ENCODE data around the gene CIZ1. TPM values are rescaled to one million over a fixed set of nuclear protein-coding genes. Genes with fewer than 3 reads are reported as not detected.

The CIZ1 gene
- total and polyA plus RNA-seq, 2 of the 13 experiments (the other 11 are each of a cell fraction or from before 2014, with no cell fraction given) = 30.6 to 50.3 TPM

DNA sequence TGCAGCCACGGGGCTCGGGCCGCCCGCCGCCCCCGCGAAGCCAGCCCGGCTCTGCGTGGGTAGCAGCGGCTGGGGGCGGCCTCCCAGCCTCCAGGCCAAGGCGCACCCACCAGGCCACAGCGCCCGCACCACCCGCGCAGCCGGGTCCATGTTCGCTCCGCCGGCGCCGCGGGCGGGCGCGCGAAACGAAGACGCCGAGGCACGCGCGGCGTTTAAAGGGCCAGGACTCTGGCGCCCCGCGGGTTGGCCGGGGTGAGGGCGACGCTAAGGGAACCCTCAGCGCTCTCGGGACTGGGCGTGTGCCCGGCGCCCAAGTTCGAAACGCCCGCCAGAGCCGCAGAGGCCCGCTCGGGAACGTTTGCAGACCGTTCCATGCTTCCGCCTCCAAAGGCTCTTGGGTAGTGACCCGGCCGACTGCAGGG lies 63.8 kb downstream of the CIZ1 start, which contains the start of gene PTGES2:
PTGES2 (minus strand) TSS at position 162 of the 422 bp plus-strand sequence; CDS start at position 150, 12 bp downstream.
- in situ Hi-C loops (cut with HindIII; ENCODE audit: extremely low pct_ligation_motif_present, low pct_unique_long_range_greater_than_20kb) (no loop called here), intact Hi-C loops (cut with micrococcal nuclease; ENCODE audit: unreplicated experiment) (loop anchor here (1.0 kb wide), 1 partner anchor 10 kb away; no protein-coding TSS in a partner anchor)
- Histone ChIP-seq H3K36me3 (replicated peaks in 1 of 2; ENCODE audit: control insufficient read depth in 1 of 2, insufficient read depth in 2 of 2, low read length in 2 of 2) (peaks cover 3 to 20% of the 10 kb centered on the region in 2 experiments; a peak in 3 of 5 replicates), H3K4me2 (ENCODE audit: low read depth, low read length) (peak within 1 kb of the TSS; percentile 87), H3K27me3 (ENCODE audit: control insufficient read depth in 1 of 2, insufficient read depth in 2 of 2, low read length in 2 of 2) (no peaks in the 10 kb centered on the region), H3K27ac (ENCODE audit: extremely low read length, insufficient read depth, low read length) (peak within 1 kb of the TSS; percentile 99), H3K79me2 (ENCODE audit: insufficient read depth, low read length) (peaks cover 23% of the 10 kb centered on the region), H3K4me1 (ENCODE audit: insufficient read depth, low read length) (peaks cover 50% of the 10 kb centered on the region), H4K20me1 (ENCODE audit: insufficient read depth, low read length) (peaks cover 4% of the 10 kb centered on the region; the same call in 1 of the 2 replicates), H3K4me3 (replicated peaks in 1 of 3; ENCODE audit: insufficient read depth in 1 of 3, low read depth in 2 of 3, low read length in 3 of 3) (peak within 1 kb of the TSS; percentile 96 to 99 (median 97)), H3K9ac (ENCODE audit: insufficient read depth, low read depth, low read length) (peak within 1 kb of the TSS; percentile 95), H3K9me3 (ENCODE audit: low read length) (no peaks in the 10 kb centered on the region), H2AFZ (ENCODE audit: low read length) (no peak within 1 kb of the TSS)
- ChIA-PET CTCF (ENCODE audit: low intra/inter-chr PET ratio, low total read pairs) (interaction anchor here (1.4 kb wide), 1 partner anchor 10 kb away, joined by 3 read pairs; no protein-coding TSS in a partner anchor), POLR2A (interaction anchor here (1.1 to 3.0 kb wide), 6 partner anchors 9 to 175 kb away, joined by 3 to 12 read pairs (median 6); partner anchors contain the start of gene BBLN)
- ATAC-seq (peak; percentile 66), DNase-seq (ENCODE audit: low spot score) (peak; percentile 68), FAIRE-seq (no peak)
- WGBS (ENCODE audit: low lambda C conversion rate) = 2% methylated on average over 12 of the region's 56 CpGs
- BruUV-seq (replicated peaks) = no TSS peak
- peak; percentile 57; the same call in 1 of the 2 replicates for TF ChIP-seq POLR2G (IDR thresholded peaks at IDR 0.05; ENCODE audit: low read depth, low read length)
- TF ChIP-seq ZNF564 (CRISPR knock-in tag; IDR thresholded peaks at IDR 0.05) = 0 out of 2 replicates have a peak, but pooled peaks have one; percentile 22
- TF ChIP-seq, protein P1, sequence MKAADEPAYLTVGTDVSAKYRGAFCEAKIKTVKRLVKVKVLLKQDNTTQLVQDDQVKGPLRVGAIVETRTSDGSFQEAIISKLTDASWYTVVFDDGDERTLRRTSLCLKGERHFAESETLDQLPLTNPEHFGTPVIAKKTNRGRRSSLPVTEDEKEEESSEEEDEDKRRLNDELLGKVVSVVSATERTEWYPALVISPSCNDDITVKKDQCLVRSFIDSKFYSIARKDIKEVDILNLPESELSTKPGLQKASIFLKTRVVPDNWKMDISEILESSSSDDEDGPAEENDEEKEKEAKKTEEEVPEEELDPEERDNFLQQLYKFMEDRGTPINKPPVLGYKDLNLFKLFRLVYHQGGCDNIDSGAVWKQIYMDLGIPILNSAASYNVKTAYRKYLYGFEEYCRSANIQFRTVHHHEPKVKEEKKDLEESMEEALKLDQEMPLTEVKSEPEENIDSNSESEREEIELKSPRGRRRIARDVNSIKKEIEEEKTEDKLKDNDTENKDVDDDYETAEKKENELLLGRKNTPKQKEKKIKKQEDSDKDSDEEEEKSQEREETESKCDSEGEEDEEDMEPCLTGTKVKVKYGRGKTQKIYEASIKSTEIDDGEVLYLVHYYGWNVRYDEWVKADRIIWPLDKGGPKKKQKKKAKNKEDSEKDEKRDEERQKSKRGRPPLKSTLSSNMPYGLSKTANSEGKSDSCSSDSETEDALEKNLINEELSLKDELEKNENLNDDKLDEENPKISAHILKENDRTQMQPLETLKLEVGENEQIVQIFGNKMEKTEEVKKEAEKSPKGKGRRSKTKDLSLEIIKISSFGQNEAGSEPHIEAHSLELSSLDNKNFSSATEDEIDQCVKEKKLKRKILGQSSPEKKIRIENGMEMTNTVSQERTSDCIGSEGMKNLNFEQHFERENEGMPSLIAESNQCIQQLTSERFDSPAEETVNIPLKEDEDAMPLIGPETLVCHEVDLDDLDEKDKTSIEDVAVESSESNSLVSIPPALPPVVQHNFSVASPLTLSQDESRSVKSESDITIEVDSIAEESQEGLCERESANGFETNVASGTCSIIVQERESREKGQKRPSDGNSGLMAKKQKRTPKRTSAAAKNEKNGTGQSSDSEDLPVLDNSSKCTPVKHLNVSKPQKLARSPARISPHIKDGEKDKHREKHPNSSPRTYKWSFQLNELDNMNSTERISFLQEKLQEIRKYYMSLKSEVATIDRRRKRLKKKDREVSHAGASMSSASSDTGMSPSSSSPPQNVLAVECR (CRISPR knock-in tag; IDR thresholded peaks at IDR 0.05; ENCODE audit: borderline replicate concordance) = peak; percentile 63
- TF ChIP-seq, protein P2, sequence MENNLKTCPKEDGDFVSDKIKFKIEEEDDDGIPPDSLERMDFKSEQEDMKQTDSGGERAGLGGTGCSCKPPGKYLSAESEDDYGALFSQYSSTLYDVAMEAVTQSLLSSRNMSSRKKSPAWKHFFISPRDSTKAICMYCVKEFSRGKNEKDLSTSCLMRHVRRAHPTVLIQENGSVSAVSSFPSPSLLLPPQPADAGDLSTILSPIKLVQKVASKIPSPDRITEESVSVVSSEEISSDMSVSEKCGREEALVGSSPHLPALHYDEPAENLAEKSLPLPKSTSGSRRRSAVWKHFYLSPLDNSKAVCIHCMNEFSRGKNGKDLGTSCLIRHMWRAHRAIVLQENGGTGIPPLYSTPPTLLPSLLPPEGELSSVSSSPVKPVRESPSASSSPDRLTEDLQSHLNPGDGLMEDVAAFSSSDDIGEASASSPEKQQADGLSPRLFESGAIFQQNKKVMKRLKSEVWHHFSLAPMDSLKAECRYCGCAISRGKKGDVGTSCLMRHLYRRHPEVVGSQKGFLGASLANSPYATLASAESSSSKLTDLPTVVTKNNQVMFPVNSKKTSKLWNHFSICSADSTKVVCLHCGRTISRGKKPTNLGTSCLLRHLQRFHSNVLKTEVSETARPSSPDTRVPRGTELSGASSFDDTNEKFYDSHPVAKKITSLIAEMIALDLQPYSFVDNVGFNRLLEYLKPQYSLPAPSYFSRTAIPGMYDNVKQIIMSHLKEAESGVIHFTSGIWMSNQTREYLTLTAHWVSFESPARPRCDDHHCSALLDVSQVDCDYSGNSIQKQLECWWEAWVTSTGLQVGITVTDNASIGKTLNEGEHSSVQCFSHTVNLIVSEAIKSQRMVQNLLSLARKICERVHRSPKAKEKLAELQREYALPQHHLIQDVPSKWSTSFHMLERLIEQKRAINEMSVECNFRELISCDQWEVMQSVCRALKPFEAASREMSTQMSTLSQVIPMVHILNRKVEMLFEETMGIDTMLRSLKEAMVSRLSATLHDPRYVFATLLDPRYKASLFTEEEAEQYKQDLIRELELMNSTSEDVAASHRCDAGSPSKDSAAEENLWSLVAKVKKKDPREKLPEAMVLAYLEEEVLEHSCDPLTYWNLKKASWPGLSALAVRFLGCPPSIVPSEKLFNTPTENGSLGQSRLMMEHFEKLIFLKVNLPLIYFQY (CRISPR knock-in tag; IDR thresholded peaks at IDR 0.05; ENCODE audit: borderline replicate concordance) = peak; percentile 7; the same call in 1 of the 2 replicates
- no peak for TF ChIP-seq ZNF264 (CRISPR knock-in tag; IDR thresholded peaks at IDR 0.05)
- TF ChIP-seq SAP130 (CRISPR knock-in tag; IDR thresholded peaks at IDR 0.05; ENCODE audit: low read depth) = peak; percentile 80; the same call in 1 of the 2 replicates
- TF ChIP-seq PRMT3 (CRISPR knock-in tag; IDR thresholded peaks at IDR 0.05; ENCODE audit: borderline replicate concordance, low read depth) = no peak
- no peak for TF ChIP-seq ASH2L (IDR thresholded peaks at IDR 0.05; ENCODE audit: insufficient read length, low read depth, low read length)
- 0 out of 2 replicates have a peak, but pooled peaks have one; percentile 22 for TF ChIP-seq MTA1 (CRISPR knock-in tag; IDR thresholded peaks at IDR 0.05; ENCODE audit: borderline replicate concordance)
- no peak for TF ChIP-seq ZNF121 (CRISPR knock-in tag; IDR thresholded peaks at IDR 0.05)
- TF ChIP-seq, protein P3, sequence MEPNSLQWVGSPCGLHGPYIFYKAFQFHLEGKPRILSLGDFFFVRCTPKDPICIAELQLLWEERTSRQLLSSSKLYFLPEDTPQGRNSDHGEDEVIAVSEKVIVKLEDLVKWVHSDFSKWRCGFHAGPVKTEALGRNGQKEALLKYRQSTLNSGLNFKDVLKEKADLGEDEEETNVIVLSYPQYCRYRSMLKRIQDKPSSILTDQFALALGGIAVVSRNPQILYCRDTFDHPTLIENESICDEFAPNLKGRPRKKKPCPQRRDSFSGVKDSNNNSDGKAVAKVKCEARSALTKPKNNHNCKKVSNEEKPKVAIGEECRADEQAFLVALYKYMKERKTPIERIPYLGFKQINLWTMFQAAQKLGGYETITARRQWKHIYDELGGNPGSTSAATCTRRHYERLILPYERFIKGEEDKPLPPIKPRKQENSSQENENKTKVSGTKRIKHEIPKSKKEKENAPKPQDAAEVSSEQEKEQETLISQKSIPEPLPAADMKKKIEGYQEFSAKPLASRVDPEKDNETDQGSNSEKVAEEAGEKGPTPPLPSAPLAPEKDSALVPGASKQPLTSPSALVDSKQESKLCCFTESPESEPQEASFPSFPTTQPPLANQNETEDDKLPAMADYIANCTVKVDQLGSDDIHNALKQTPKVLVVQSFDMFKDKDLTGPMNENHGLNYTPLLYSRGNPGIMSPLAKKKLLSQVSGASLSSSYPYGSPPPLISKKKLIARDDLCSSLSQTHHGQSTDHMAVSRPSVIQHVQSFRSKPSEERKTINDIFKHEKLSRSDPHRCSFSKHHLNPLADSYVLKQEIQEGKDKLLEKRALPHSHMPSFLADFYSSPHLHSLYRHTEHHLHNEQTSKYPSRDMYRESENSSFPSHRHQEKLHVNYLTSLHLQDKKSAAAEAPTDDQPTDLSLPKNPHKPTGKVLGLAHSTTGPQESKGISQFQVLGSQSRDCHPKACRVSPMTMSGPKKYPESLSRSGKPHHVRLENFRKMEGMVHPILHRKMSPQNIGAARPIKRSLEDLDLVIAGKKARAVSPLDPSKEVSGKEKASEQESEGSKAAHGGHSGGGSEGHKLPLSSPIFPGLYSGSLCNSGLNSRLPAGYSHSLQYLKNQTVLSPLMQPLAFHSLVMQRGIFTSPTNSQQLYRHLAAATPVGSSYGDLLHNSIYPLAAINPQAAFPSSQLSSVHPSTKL (CRISPR knock-in tag; IDR thresholded peaks at IDR 0.05) = 0 out of 2 replicates have a peak, but pooled peaks have one; percentile 6

Data from HepG2 (cell line).